OCI-LY3 (cell line): ENCODE data around the gene ADISSP.

ENCODE experiments used
- H2AFZ ChIP-seq: fragments of 200-600, 300-600 bp; shearing (Covaris generic); 2 replicates; pipeline ENCODE4 v1.6.0; 2014; ENCODE audit warnings: antibody characterized with exemption, low read depth, low read length
- H3K27ac ChIP-seq: fragments of 200-600, 300-600 bp; sonication (generic); 2 replicates; pipeline ENCODE4 v1.5.1; 2014; ENCODE audit warnings: mild to moderate bottlenecking, low read length, moderate library complexity, mixed read lengths
- H3K27me3 ChIP-seq: fragments of 200-600, 300-600 bp; sonication (generic); 2 replicates; pipeline ENCODE4 v1.6.1; 2014; ENCODE audit warnings: low read depth, low read length, mixed read lengths
- H3K36me3 ChIP-seq: fragments of 200-600, 300-600 bp; sonication (generic); replicated peaks from 2 replicates; pipeline ENCODE3; 2014; ENCODE audit warnings: low read depth, low read length, mixed read lengths
- H3K4me1 ChIP-seq: fragments of 300-600, 200-600 bp; sonication (generic); 2 replicates; pipeline ENCODE4 v1.6.1; 2014; ENCODE audit warnings: low read length, mixed read lengths
- H3K4me2 ChIP-seq: fragments of 200-600, 300-600 bp; sonication (generic); 2 replicates; pipeline ENCODE4 v1.6.1; 2014; ENCODE audit warnings: low read length, mixed read lengths
- H3K4me3 ChIP-seq: fragments of 300-600, 200-600 bp; sonication (generic); 2 replicates; pipeline ENCODE4 v1.5.1; 2014; ENCODE audit warnings: antibody characterized with exemption, mild to moderate bottlenecking, low read length, moderate library complexity
- H3K79me2 ChIP-seq: fragments of 300-600, 200-600 bp; shearing (Covaris generic); 2 replicates; pipeline ENCODE4 v1.6.1; 2014; ENCODE audit warnings: mild to moderate bottlenecking, low read length, mixed read lengths
- H3K9ac ChIP-seq: fragments of 300-600, 200-600 bp; shearing (Covaris generic); 2 replicates; pipeline ENCODE4 v1.6.0; 2014; ENCODE audit warnings: mild to moderate bottlenecking, low read length, moderate library complexity
- H3K9me3 ChIP-seq: fragments of 200-600, 300-600 bp; shearing (Covaris generic); 2 replicates; pipeline ENCODE4 v1.6.1; 2014; ENCODE audit warnings: low read length, mixed read lengths; ENCODE audit not compliant: insufficient read depth
- H4K20me1 ChIP-seq: fragments of 200-600, 300-600 bp; sonication (generic); 2 replicates; pipeline ENCODE4 v1.6.1; 2016; ENCODE audit warnings: low read length, mixed read lengths; ENCODE audit not compliant: insufficient read depth
- CTCF ChIP-seq: fragments of 200-600, 300-600 bp; sonication (generic); IDR thresholded peaks from 2 replicates; pipeline ENCODE4 v1.5.1; 2014; ENCODE audit warnings: antibody characterized with exemption, low read length, low read depth
- EZH2phosphoT487 ChIP-seq: fragments of 200-600 bp; shearing (Covaris generic); IDR thresholded peaks from 2 replicates; pipeline ENCODE4 v1.6.1; 2018; ENCODE audit warnings: antibody characterized with exemption, mixed run types, low read depth

The ADISSP gene

DNA sequence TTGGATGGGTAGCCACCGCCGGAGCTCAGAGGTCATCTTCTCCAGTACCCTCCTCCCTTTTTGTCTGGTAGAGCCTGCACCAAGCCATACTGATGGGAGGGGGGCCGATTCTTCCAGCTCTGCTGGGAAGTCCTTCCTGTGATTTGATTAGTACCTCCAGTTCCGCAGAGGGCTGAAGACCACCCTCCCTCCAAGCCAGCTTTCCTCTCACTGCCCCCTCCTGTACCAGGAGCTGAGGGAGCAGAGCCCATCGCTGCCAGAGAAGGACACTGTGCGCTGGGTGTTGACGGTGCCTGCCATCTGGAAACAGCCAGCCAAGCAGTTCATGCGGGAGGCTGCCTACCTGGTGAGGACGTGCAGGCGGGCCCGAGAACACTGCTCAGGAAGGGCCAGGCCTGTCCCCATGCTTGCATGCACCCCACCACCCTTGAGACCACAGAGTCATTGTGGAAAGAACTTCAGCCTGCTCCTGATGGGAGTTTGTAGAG, 21.8 kb downstream of the ADISSP start:
- Histone ChIP-seq H3K27ac (no peak overlapping the region), H3K9ac (no peak overlapping the region), H3K27me3 (0 out of 2 replicates have a peak, but pooled peaks cover 6% of the 10 kb centered on the region), H4K20me1 (no peaks in the 10 kb centered on the region), H3K4me3 (no peak overlapping the region), H3K4me1 (no peaks in the 10 kb centered on the region), H3K36me3 (no peaks in the 10 kb centered on the region), H3K9me3 (no peaks in the 10 kb centered on the region), H3K4me2 (no peak overlapping the region), H3K79me2 (no peaks in the 10 kb centered on the region), H2AFZ (no peak overlapping the region)
- TF ChIP-seq CTCF = no peak

- TF ChIP-seq CTCF = no peak
- TF ChIP-seq EZH2phosphoT487 = no peak
- Histone ChIP-seq H3K79me2 (no peaks in the 10 kb centered on the region), H3K27ac (no peak overlapping the region), H3K4me3 (no peak overlapping the region), H2AFZ (no peak overlapping the region), H3K4me1 (no peaks in the 10 kb centered on the region), H3K4me2 (no peak overlapping the region), H3K9ac (no peak overlapping the region), H4K20me1 (no peaks in the 10 kb centered on the region), H3K36me3 (no peaks in the 10 kb centered on the region), H3K27me3 (0 out of 2 replicates have a peak, but pooled peaks cover 6% of the 10 kb centered on the region), H3K9me3 (no peaks in the 10 kb centered on the region)
These were observed 22.5 kb downstream of the ADISSP start for GRCh38 chr20:3744806-3745685.

GRCh38 chr20:3744037-3744436, 23.5 kb downstream of the ADISSP start:
- H3K4me2 ChIP-seq = no peak overlapping the region
- no peaks in the 10 kb centered on the region for H3K4me1 ChIP-seq
- H3K27ac ChIP-seq = no peak overlapping the region
- no peak overlapping the region for H3K4me3 ChIP-seq
- H3K36me3 ChIP-seq = no peaks in the 10 kb centered on the region
- no peak overlapping the region for H3K9ac ChIP-seq
- no peaks in the 10 kb centered on the region for H4K20me1 ChIP-seq
- no peak overlapping the region for H2AFZ ChIP-seq
- 0 out of 2 replicates have a peak, but pooled peaks cover 6% of the 10 kb centered on the region for H3K27me3 ChIP-seq
- H3K9me3 ChIP-seq = no peaks in the 10 kb centered on the region
- no peaks in the 10 kb centered on the region for H3K79me2 ChIP-seq
- no peak for TF ChIP-seq CTCF
- TF ChIP-seq EZH2phosphoT487 = no peak

DNA sequence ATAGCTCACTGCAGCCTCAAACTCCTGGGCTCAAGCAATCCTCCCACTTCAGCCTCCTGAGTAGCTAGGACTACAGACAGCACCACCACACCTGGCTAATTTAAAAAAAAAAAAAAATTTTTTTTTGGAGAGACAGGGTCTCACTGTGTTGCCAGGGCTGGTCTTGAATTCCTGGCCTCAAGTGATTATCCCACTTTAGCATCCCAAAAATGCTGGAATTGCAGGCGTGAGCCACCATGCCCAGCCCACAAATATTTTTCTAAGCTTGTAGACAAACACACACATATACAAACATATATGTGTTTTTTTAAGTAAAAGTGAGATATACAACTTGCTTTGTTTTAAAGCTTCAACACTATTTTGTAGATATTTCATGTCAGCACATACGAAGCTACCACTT, 24.3 kb downstream of the ADISSP start:
- Histone ChIP-seq H3K4me2 (no peak overlapping the region), H3K4me1 (no peaks in the 10 kb centered on the region), H3K27ac (no peak overlapping the region), H3K9ac (no peak overlapping the region), H3K79me2 (no peaks in the 10 kb centered on the region), H3K27me3 (0 out of 2 replicates have a peak, but pooled peaks cover 6% of the 10 kb centered on the region), H3K9me3 (no peaks in the 10 kb centered on the region), H4K20me1 (no peaks in the 10 kb centered on the region), H2AFZ (no peak overlapping the region), H3K36me3 (no peaks in the 10 kb centered on the region), H3K4me3 (no peak overlapping the region)
- no peak for TF ChIP-seq CTCF
- TF ChIP-seq EZH2phosphoT487 = no peak
